ENCODE measurements around the gene PNPO.

The PNPO gene

GRCh38 chr17:47941246-47942095 is at the start of gene PNPO:
PNPO (plus strand) TSS chr17:47941571; CDS start chr17:47941676, 105 bp downstream.
- TF ChIP-seq CTCF (IDR thresholded peaks at IDR 0.05; ENCODE audit: extremely low read depth, missing control alignments), result no peak
- DNase-seq (ENCODE audit: low spot score), result peak; percentile 95

GRCh38 chr17:47894498-47895346 is 46.6 kb upstream of the PNPO start:
- TF ChIP-seq CTCF (IDR thresholded peaks at IDR 0.05; ENCODE audit: extremely low read depth, missing control alignments), result no peak
- DNase-seq (ENCODE audit: low spot score), result no peak

GRCh38 chr17:47895347-47895855 is 46.0 kb upstream of the PNPO start:
- no peak for DNase-seq (ENCODE audit: low spot score)
- TF ChIP-seq CTCF (IDR thresholded peaks at IDR 0.05; ENCODE audit: extremely low read depth, missing control alignments), result no peak

GRCh38 chr17:47895856-47896671 is 45.3 kb upstream of the PNPO start, which contains the start of gene SP2:
SP2 (plus strand) TSS chr17:47896236; CDS start chr17:47896287, 51 bp downstream.
- no peak for TF ChIP-seq CTCF (IDR thresholded peaks at IDR 0.05; ENCODE audit: extremely low read depth, missing control alignments)

GRCh38 chr17:47896672-47897490 is 44.5 kb upstream of the PNPO start:
- no peak for TF ChIP-seq CTCF (IDR thresholded peaks at IDR 0.05; ENCODE audit: extremely low read depth, missing control alignments)
- no peak for DNase-seq (ENCODE audit: low spot score)

More at GRCh38 chr17:47895856-47896671, 45.3 kb upstream of the PNPO start, which contains the start of gene SP2:
- peak; percentile 98 for DNase-seq (ENCODE audit: low spot score)

- no peak for DNase-seq (ENCODE audit: low spot score)
These were observed 43.8 kb upstream of the PNPO start for GRCh38 chr17:47897561-47897960.

More at GRCh38 chr17:47897561-47897960, 43.8 kb upstream of the PNPO start:
- no peak for TF ChIP-seq CTCF (IDR thresholded peaks at IDR 0.05; ENCODE audit: extremely low read depth, missing control alignments)
